DND-41 (cell line): ENCODE data around the gene NUCKS1.

Source experiments
- CTCF ChIP-seq: IDR thresholded peaks from 2 replicates; pipeline ENCODE4 v1.5.1; 2012; ENCODE audit warnings: borderline replicate concordance, low read length, moderate library complexity, mild to moderate bottlenecking; ENCODE audit not compliant: poor library complexity, severe bottlenecking; ENCODE audit errors: extremely low read depth
- EZH2 ChIP-seq: IDR thresholded peaks from 3 replicates; pipeline ENCODE4 v1.6.1; 2012; ENCODE audit warnings: borderline replicate concordance, low read depth, mild to moderate bottlenecking, moderate library complexity, low read length, inconsistent platforms; ENCODE audit not compliant: severe bottlenecking

GRCh38 chr1:205672395-205672889, 77.5 kb downstream of the NUCKS1 start:
- TF ChIP-seq CTCF: no peak
- no peak for TF ChIP-seq EZH2
